GM12872 (cell line): ENCODE data around the gene SCRG1.

ENCODE experiments used
- CTCF ChIP-seq: IDR thresholded peaks from 3 replicates; pipeline ENCODE4 v1.5.1; 2011; ENCODE audit warnings: low read depth, mild to moderate bottlenecking, low read length, moderate library complexity; ENCODE audit not compliant: insufficient read depth

SCRG1 gene

DNA sequence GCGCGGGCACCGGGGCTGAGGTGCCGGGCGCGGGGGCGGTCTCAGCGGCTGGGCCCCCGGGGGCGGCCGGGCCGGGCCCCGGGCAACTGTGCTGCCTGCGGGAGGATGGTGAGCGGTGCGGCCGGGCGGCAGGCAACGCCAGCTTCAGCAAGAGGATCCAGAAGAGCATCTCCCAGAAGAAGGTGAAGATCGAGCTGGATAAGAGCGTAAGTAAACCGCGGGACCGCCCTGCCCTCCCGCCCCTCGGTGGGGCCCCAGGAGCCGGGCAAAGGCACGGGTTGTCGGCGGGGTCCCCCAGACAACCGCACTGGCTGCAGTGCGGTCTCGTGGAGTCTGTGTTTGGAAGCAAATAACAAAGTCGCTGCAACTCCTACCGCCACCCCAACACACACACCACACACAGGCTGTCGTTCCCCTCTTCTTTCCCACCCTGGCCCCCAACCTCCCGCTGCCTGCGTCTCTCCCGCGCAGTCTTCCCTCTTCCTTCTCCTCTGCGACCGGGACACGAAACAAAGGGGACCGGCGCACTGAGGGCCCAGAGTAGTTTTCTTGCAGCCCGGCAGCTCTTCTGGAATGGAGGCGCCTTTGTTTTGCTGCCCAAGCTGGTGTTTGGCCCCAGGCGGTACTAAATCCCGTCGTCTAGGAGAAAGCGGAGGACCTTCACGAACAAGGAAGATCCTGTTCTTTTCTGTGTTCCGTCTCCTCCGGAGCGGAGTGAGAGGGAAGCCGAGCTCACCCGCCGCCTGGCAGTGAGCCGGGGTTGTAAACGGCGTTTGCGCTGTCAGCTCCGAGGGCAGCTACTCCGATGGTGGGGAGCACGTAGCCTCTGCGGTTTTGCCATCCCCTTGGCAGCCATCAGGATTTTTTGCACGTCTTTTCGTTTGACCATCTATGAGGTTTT, 27.4 kb downstream of the SCRG1 start:
- no peak for TF ChIP-seq CTCF

- TF ChIP-seq CTCF = no peak
Observed at GRCh38 chr4:173370477-173371291, 28.2 kb downstream of the SCRG1 start, which contains the start of gene SAP30. Gene SAP30 (plus strand): TSS chr4:173370954. CDS start chr4:173371183, 229 bp downstream.

DNA sequence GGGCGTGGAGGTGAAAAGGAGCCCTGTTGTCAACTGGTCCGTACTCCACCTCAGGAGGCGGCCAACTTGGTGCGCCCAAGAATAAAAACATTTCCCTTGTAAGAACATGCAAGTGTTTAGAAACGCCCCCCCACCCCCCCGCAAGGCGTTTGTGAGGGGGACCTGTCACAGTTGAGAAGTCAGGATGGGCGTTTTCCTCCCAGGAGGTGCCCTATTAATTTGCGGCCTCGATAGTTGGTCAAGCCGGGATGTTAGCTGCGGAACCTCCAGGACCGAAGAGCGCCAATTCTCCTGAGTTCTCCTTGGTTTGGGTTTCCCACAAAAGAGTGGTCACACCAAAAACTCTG, 28.8 kb downstream of the SCRG1 start:
- TF ChIP-seq CTCF = no peak

GRCh38 chr4:173367946-173368345, 31.0 kb downstream of the SCRG1 start:
- no peak for TF ChIP-seq CTCF

- no peak for TF ChIP-seq CTCF
Observed at GRCh38 chr4:173367285-173367684, 31.6 kb downstream of the SCRG1 start.

GRCh38 chr4:173365359-173365996, 33.4 kb downstream of the SCRG1 start:
- no peak for TF ChIP-seq CTCF

- TF ChIP-seq CTCF = no peak
Observed at GRCh38 chr4:173362666-173363065, 36.2 kb downstream of the SCRG1 start.
